GM12878 (cell line): ENCODE data around the gene CFAP54. TPM values are rescaled to one million over a fixed set of nuclear protein-coding genes. Genes with fewer than 3 reads are reported as not detected.

Experiments used
- CHD4 ChIP-seq: fragments of 200-600 bp; sonication (generic); IDR thresholded peaks from 2 replicates; pipeline ENCODE4 v1.6.1; 2016; ENCODE audit warnings: mild to moderate bottlenecking
- CREM ChIP-seq: IDR thresholded peaks from 2 replicates; pipeline ENCODE4 v1.6.1; 2014; ENCODE audit warnings: antibody characterized with exemption, low read depth
- EGR1 ChIP-seq, 2 experiments: IDR thresholded peaks; 1 replicate in 1 of 2; 2 replicates in 1 of 2; pipeline ENCODE4 v1.6.1; 2011 to 2012; ENCODE audit warnings: low read depth in 2 of 2, low read length in 2 of 2, borderline replicate concordance in 1 of 2, mild to moderate bottlenecking in 1 of 2, moderate library complexity in 1 of 2
- HDAC2 ChIP-seq: fragments of 200-600 bp; sonication (generic); IDR thresholded peaks from 2 replicates; pipeline ENCODE4 v1.6.1; 2017
- IKZF2 ChIP-seq, 2 experiments: fragments of 450-650 bp; IDR thresholded peaks; 2 replicates each; pipeline ENCODE4 v1.6.1; 2017; ENCODE audit warnings: mild to moderate bottlenecking in 2 of 2, moderate library complexity in 2 of 2
- KDM1A ChIP-seq: fragments of 200-600 bp; sonication (generic); IDR thresholded peaks from 2 replicates; pipeline ENCODE4 v1.6.1; 2016; ENCODE audit warnings: borderline replicate concordance
- KLF5 ChIP-seq: fragments of 450-650 bp; IDR thresholded peaks from 2 replicates; pipeline ENCODE4 v1.6.1; 2014; ENCODE audit warnings: mild to moderate bottlenecking; ENCODE audit not compliant: partially characterized antibody
- LARP7 ChIP-seq: fragments of 450-650 bp; IDR thresholded peaks from 2 replicates; pipeline ENCODE4 v1.6.1; 2017; ENCODE audit warnings: mild to moderate bottlenecking
- MYB ChIP-seq: fragments of 150-350 bp; IDR thresholded peaks from 2 replicates; pipeline ENCODE4 v1.6.1; 2014; ENCODE audit warnings: mild to moderate bottlenecking, low read depth, low read length, borderline replicate concordance
- NFYB ChIP-seq: IDR thresholded peaks from 2 replicates; pipeline ENCODE4 v1.6.1; 2011; ENCODE audit warnings: low read depth, mild to moderate bottlenecking, low read length, improper control_type of control experiment, moderate library complexity; ENCODE audit not compliant: insufficient read depth
- PAX5 ChIP-seq: IDR thresholded peaks from 2 replicates; pipeline ENCODE4 v1.6.1; 2011; ENCODE audit warnings: low read depth, low read length, borderline replicate concordance
- POU2F2 ChIP-seq: IDR thresholded peaks from 3 replicates; pipeline ENCODE4 v1.6.1; 2011; ENCODE audit warnings: low read depth, mild to moderate bottlenecking, low read length, borderline replicate concordance
- RAD21 ChIP-seq: IDR thresholded peaks from 2 replicates; pipeline ENCODE4 v1.6.1; 2011; ENCODE audit warnings: mild to moderate bottlenecking, low read depth, low read length, moderate library complexity; ENCODE audit not compliant: insufficient read depth
- RBBP5 ChIP-seq: fragments of 200-600 bp; sonication (generic); conservative IDR thresholded peaks from 2 replicates; pipeline ENCODE4 v1.6.1; 2016
- RELA ChIP-seq: fragments of 450-650 bp; IDR thresholded peaks from 2 replicates; pipeline ENCODE4 v1.8.0; 2014; ENCODE audit warnings: borderline replicate concordance; ENCODE audit not compliant: partially characterized antibody
- TAF1 ChIP-seq: IDR thresholded peaks from 2 replicates; pipeline ENCODE4 v1.6.1; 2011; ENCODE audit warnings: mild to moderate bottlenecking, low read depth, low read length, borderline replicate concordance
- TARDBP ChIP-seq: IDR thresholded peaks from 2 replicates; pipeline ENCODE4 v1.6.1; 2016; ENCODE audit warnings: borderline replicate concordance
- TCF12 ChIP-seq: IDR thresholded peaks from 2 replicates; pipeline ENCODE4 v1.6.1; 2011; ENCODE audit warnings: low read depth, mild to moderate bottlenecking, low read length
- polyA plus RNA-seq, 11 experiments: library from polyadenylated mRNA; depleted of rRNA in 4 of 11; unstranded in 6 of 11; stranded (reverse) in 5 of 11; fragments of >200 nt; fragmentation: Nextera tagmentation in 4 of 11; fragmentation: Illumina TruSeq in 1 of 11; extraction: Ambion mirVana in 4 of 11; extraction: Trizol in 1 of 11; gene quantifications; 1 replicate in 1 of 11; 2 replicates in 10 of 11; pipeline versions ENCODE4 v1.2.1 to v1.2.3, GENCODE V29; 2011 to 2016; ENCODE audit warnings: inconsistent platforms in 2 of 11, missing spikeins in 2 of 11, low read depth in 1 of 11
- total RNA-seq, 4 experiments: library from RNA; depleted of rRNA in 3 of 4; stranded (reverse); fragments of >200 nt in 3 of 4; fragmentation: Illumina TruSeq in 1 of 4; extraction: Trizol in 1 of 4; gene quantifications; 2 replicates each; pipeline versions ENCODE4 v1.2.1 to v1.2.3, GENCODE V29; 2013 to 2021
- TF ChIP-seq, protein P1 (sequence below): IDR thresholded peaks from 2 replicates; pipeline ENCODE4 v1.6.1; 2011; ENCODE audit warnings: low read depth, mild to moderate bottlenecking, low read length, moderate library complexity, borderline replicate concordance; ENCODE audit errors: extremely low read depth
- TF ChIP-seq, protein P2 (sequence below): fragments of 450-650 bp; IDR thresholded peaks from 2 replicates; pipeline ENCODE4 v1.6.1; 2018; ENCODE audit warnings: borderline replicate concordance, mild to moderate bottlenecking; ENCODE audit not compliant: partially characterized antibody
- TF ChIP-seq, protein P3 (sequence below): fragments of 450-650 bp; formaldehyde crosslinking; IDR thresholded peaks from 2 replicates; pipeline ENCODE4 v1.4.0; 2022; ENCODE audit warnings: mild to moderate bottlenecking, moderate library complexity
- TF ChIP-seq, protein P4 (sequence below): fragments of 450-650 bp; IDR thresholded peaks from 2 replicates; pipeline ENCODE4 v1.6.1; 2017; ENCODE audit warnings: borderline replicate concordance

CFAP54 gene
- total and polyA plus RNA-seq, 10 of the 15 experiments (the other 5 are each of a cell fraction or from before 2014, with no cell fraction given) = 0.19 to 1.5 (median 0.56) TPM

DNA sequence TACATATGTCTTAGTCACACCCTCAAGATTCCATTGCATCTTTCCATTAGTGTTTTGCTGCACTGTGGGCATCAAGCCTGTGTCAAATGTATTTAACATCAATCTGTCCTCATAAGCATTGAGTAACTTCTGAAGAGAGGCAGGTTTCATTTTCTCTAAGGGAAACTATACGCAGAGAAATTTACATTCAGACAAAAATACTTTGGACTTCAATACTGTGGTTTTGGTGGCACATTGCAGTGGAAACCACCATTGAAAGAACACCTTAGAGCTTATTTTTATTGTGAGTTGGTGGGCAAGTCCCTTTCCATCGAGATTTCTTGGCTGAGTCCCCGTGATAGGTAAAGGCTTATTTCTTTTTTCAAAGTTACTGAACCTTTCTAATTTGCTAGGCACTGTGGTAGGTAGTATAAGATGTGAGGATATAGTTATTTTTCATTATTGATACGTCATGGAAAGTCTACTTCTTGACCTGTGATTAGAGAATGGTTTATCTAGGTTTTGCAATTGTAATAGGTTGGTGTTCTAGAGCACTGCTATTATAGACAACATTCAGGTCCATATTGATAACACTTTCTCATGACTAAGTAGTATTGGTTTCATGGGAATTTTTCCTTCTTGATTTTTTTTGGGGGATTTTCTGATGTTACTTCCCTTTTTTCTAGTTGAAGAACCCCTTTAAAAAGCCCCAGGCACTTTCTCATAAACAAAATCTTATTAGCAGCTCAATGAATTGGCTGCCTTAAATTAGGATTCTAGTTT, 81.9 kb downstream of the CFAP54 start (continued):
- TF ChIP-seq, protein P1, sequence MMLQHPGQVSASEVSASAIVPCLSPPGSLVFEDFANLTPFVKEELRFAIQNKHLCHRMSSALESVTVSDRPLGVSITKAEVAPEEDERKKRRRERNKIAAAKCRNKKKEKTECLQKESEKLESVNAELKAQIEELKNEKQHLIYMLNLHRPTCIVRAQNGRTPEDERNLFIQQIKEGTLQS = no peak
- TF ChIP-seq HDAC2 (no peak), MYB (no peak), KDM1A (no peak), IKZF2 (IDR thresholded peaks at IDR 0.05) (peak; percentile 92 to 94), RELA (peak; percentile 83), TARDBP (no peak), TAF1 (no peak), KLF5 (peak; percentile 30), CREM (peak; percentile 56; the same call in 1 of the 2 replicates), POU2F2 (peak; percentile 45; the same call in 2 of the 3 replicates), PAX5 (peak; percentile 46; the same call in 1 of the 2 replicates), RBBP5 (no peak), NFYB (no peak), EGR1 (IDR thresholded peaks at IDR 0.05; ENCODE audit: borderline replicate concordance in 1 of 2, low read depth in 2 of 2, low read length in 2 of 2) (no peak), LARP7 (no peak), RAD21 (no peak), CHD4 (no peak), TCF12 (no peak)
- TF ChIP-seq, protein P2, sequence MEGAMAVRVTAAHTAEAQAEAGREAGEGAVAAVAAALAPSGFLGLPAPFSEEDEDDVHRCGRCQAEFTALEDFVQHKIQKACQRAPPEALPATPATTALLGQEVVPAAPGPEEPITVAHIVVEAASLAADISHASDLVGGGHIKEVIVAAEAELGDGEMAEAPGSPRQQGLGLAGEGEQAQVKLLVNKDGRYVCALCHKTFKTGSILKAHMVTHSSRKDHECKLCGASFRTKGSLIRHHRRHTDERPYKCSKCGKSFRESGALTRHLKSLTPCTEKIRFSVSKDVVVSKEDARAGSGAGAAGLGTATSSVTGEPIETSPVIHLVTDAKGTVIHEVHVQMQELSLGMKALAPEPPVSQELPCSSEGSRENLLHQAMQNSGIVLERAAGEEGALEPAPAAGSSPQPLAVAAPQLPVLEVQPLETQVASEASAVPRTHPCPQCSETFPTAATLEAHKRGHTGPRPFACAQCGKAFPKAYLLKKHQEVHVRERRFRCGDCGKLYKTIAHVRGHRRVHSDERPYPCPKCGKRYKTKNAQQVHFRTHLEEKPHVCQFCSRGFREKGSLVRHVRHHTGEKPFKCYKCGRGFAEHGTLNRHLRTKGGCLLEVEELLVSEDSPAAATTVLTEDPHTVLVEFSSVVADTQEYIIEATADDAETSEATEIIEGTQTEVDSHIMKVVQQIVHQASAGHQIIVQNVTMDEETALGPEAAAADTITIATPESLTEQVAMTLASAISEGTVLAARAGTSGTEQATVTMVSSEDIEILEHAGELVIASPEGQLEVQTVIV = no peak
- TF ChIP-seq, protein P3, sequence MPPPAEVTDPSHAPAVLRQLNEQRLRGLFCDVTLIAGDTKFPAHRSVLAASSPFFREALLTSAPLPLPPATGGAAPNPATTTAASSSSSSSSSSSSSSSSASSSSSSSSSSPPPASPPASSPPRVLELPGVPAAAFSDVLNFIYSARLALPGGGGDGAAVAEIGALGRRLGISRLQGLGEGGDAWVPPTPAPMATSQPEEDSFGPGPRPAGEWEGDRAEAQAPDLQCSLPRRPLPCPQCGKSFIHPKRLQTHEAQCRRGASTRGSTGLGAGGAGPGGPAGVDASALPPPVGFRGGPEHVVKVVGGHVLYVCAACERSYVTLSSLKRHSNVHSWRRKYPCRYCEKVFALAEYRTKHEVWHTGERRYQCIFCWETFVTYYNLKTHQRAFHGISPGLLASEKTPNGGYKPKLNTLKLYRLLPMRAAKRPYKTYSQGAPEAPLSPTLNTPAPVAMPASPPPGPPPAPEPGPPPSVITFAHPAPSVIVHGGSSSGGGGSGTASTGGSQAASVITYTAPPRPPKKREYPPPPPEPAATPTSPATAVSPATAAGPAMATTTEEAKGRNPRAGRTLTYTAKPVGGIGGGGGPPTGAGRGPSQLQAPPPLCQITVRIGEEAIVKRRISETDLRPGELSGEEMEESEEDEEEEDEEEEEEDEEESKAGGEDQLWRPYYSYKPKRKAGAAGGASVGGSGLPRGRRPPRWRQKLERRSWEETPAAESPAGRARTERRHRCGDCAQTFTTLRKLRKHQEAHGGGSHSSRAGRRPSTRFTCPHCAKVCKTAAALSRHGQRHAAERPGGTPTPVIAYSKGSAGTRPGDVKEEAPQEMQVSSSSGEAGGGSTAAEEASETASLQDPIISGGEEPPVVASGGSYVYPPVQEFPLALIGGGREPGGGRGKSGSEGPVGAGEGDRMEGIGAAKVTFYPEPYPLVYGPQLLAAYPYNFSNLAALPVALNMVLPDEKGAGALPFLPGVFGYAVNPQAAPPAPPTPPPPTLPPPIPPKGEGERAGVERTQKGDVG = no peak
- TF ChIP-seq, protein P4, sequence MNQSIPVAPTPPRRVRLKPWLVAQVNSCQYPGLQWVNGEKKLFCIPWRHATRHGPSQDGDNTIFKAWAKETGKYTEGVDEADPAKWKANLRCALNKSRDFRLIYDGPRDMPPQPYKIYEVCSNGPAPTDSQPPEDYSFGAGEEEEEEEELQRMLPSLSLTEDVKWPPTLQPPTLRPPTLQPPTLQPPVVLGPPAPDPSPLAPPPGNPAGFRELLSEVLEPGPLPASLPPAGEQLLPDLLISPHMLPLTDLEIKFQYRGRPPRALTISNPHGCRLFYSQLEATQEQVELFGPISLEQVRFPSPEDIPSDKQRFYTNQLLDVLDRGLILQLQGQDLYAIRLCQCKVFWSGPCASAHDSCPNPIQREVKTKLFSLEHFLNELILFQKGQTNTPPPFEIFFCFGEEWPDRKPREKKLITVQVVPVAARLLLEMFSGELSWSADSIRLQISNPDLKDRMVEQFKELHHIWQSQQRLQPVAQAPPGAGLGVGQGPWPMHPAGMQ = no peak
